NT2/D1 (cell line): ENCODE measurements around the gene MEX3A.
"Not testable (repeated sequence)": the region's sequence is repeated elsewhere in the genome, so short reads cannot be mapped to it uniquely, and the experiment has no call there.

Experiments used
- SUZ12 ChIP-seq: IDR thresholded peaks from 2 replicates; pipeline ENCODE4 v1.6.1; 2011; ENCODE audit not compliant: insufficient read length, insufficient read depth; ENCODE audit errors: extremely low read depth
- YY1 ChIP-seq: IDR thresholded peaks from 2 replicates; pipeline ENCODE4 v1.6.1; 2011; ENCODE audit not compliant: insufficient read length, insufficient read depth

GRCh38 chr1:156034991-156035390 lies 47.3 kb downstream of the MEX3A start:
- TF ChIP-seq SUZ12, YY1: not testable (repeated sequence)
